ENCODE measurements around the gene OR6T1.

- TF ChIP-seq CTCF (conservative IDR thresholded peaks at IDR 0.05 in 1 of 2, IDR thresholded peaks at IDR 0.05 in 1 of 2; ENCODE audit: extremely low read depth in 1 of 2, insufficient read depth in 1 of 2, low read depth in 1 of 2, low read length in 2 of 2) (no peak), EZH2 (IDR thresholded peaks at IDR 0.05; ENCODE audit: borderline replicate concordance, low read length) (no peak)
Observed at GRCh38 chr11:123924027-123924426, 19.6 kb downstream of the OR6T1 start.

All from mammary epithelial cell (primary cell).